ENCODE data around the gene RCBTB1.
"Not testable (repeated sequence)": the region's sequence is repeated elsewhere in the genome, so short reads cannot be mapped to it uniquely, and the experiment has no call there.

RCBTB1 gene

GRCh38 chr13:49622174-49622946 is 37.0 kb upstream of the RCBTB1 start:
- Mint-ChIP-seq H3K4me1 (peaks cover 7% of the 10 kb centered on the region), H3K36me3 (ENCODE audit: low read depth) (no peaks in the 10 kb centered on the region), H3K4me3 (no peak overlapping the region), H3K27me3 (ENCODE audit: low read depth) (peaks cover 3% of the 10 kb centered on the region), H3K27ac (no peak overlapping the region), H3K9me3 (no peaks in the 10 kb centered on the region)
- TF ChIP-seq CTCF (IDR thresholded peaks at IDR 0.05; ENCODE audit: unreplicated experiment in 3 of 3), result no peak

- H3K36me3 Mint-ChIP-seq (ENCODE audit: low read depth), result no peaks in the 10 kb centered on the region
- no peaks in the 10 kb centered on the region for H3K9me3 Mint-ChIP-seq
- no peak overlapping the region for H3K4me3 Mint-ChIP-seq
- no peak overlapping the region for H3K27ac Mint-ChIP-seq
- TF ChIP-seq CTCF (IDR thresholded peaks at IDR 0.05; ENCODE audit: unreplicated experiment in 3 of 3), result no peak
- H3K27me3 Mint-ChIP-seq (ENCODE audit: low read depth), result no peaks in the 10 kb centered on the region
- peaks cover 9% of the 10 kb centered on the region for H3K4me1 Mint-ChIP-seq
These were observed 34.8 kb upstream of the RCBTB1 start for GRCh38 chr13:49620170-49620621.

- H3K36me3 Mint-ChIP-seq (ENCODE audit: low read depth), result no peaks in the 10 kb centered on the region
- TF ChIP-seq CTCF (IDR thresholded peaks at IDR 0.05; ENCODE audit: unreplicated experiment in 3 of 3), result no peak
- H3K4me1 Mint-ChIP-seq, result peaks cover 10% of the 10 kb centered on the region
- H3K4me3 Mint-ChIP-seq, result no peak overlapping the region
- H3K27me3 Mint-ChIP-seq (ENCODE audit: low read depth), result no peaks in the 10 kb centered on the region
- H3K27ac Mint-ChIP-seq, result peak overlapping the region; percentile 48 to 69 (median 64)
- no peaks in the 10 kb centered on the region for H3K9me3 Mint-ChIP-seq
These were observed 31.3 kb upstream of the RCBTB1 start for GRCh38 chr13:49616676-49617065.

- Mint-ChIP-seq H3K4me3 (no peak overlapping the region), H3K9me3 (no peaks in the 10 kb centered on the region), H3K27ac (peak overlapping the region; percentile 48 to 69 (median 64)), H3K27me3 (ENCODE audit: low read depth) (no peaks in the 10 kb centered on the region), H3K4me1 (peaks cover 16% of the 10 kb centered on the region), H3K36me3 (ENCODE audit: low read depth) (no peaks in the 10 kb centered on the region)
- TF ChIP-seq CTCF (IDR thresholded peaks at IDR 0.05; ENCODE audit: unreplicated experiment in 3 of 3), result no peak
These were observed 30.7 kb upstream of the RCBTB1 start for GRCh38 chr13:49615836-49616675.

GRCh38 chr13:49612042-49612441 is 26.7 kb upstream of the RCBTB1 start:
- H3K9me3 Mint-ChIP-seq; H3K27me3 Mint-ChIP-seq (ENCODE audit: low read depth); H3K27ac Mint-ChIP-seq; H3K4me3 Mint-ChIP-seq; H3K36me3 Mint-ChIP-seq (ENCODE audit: low read depth): not testable (repeated sequence)
- peaks cover 30% of the 10 kb centered on the region for H3K4me1 Mint-ChIP-seq

- no peaks in the 10 kb centered on the region for H3K27me3 Mint-ChIP-seq (ENCODE audit: low read depth)
- H3K36me3 Mint-ChIP-seq (ENCODE audit: low read depth), result no peaks in the 10 kb centered on the region
- H3K27ac Mint-ChIP-seq, result no peak overlapping the region
- H3K4me1 Mint-ChIP-seq, result peaks cover 24% of the 10 kb centered on the region
- no peaks in the 10 kb centered on the region for H3K9me3 Mint-ChIP-seq
- H3K4me3 Mint-ChIP-seq, result no peak overlapping the region
- no peak for TF ChIP-seq CTCF (IDR thresholded peaks at IDR 0.05; ENCODE audit: unreplicated experiment in 3 of 3)
These were observed 24.8 kb upstream of the RCBTB1 start for GRCh38 chr13:49610176-49610575.
